ENCODE results near the gene CEND1.

Gene CEND1

GRCh38 chr11:777288-778255 lies 12.3 kb downstream of the CEND1 start, which contains the start of gene GATD1:
Gene GATD1, minus strand, starts transcription at chr11:777487. Its CDS starts 25 bp downstream, at chr11:777462.
- peak; percentile 57 for DNase-seq

DNA sequence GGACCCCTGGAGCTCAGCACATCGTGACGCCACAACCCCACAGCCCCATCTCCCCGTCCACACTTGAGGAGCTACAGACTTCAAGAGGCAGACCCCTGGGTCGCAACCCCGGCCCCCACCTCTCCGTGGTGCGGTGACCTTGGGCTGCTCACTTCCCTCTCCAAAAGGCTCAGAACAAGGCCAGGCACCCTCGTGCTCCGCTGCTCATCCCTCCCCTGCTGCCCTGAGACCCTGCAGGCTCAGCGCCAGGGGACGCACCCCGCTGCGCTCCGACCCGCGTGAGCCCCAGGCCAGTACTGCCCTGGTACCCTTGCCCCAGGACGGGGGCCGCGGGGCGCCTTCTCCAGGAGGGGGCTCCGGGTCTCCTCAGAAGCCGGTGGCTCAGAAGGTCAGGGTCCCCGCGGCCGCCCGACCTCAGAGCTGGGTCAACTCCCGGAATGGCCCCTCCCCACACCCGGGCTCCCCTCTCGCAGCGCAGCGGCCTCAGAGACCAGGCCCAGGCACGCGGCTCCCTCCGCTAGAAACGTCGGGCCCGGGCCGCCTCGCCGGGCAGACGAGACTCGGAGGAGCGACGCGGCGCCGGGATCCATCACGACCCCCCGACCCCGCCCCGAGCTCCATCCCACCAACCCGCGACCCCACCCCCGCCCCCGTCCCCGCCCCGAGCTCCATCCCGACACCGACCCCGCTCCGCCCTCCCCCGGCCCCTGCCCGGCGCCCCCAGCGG lies 13.2 kb downstream of the CEND1 start:
- DNase-seq, result peak; percentile 35

DNA sequence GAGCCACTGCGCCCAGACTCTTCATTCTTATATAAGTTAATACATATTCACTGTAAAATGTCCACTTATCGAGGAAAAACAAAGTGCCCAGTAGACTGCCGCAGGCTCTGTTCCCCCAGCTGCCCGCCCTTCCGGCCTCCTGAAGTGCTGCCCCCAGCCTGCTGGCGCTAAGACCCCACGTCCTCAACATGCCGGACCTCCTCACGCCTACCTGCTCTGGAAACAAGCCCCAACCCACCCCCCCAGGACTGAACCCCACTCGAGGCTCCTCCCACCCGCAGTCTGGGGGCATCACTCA lies 13.7 kb downstream of the CEND1 start:
- no peak for DNase-seq

DNA sequence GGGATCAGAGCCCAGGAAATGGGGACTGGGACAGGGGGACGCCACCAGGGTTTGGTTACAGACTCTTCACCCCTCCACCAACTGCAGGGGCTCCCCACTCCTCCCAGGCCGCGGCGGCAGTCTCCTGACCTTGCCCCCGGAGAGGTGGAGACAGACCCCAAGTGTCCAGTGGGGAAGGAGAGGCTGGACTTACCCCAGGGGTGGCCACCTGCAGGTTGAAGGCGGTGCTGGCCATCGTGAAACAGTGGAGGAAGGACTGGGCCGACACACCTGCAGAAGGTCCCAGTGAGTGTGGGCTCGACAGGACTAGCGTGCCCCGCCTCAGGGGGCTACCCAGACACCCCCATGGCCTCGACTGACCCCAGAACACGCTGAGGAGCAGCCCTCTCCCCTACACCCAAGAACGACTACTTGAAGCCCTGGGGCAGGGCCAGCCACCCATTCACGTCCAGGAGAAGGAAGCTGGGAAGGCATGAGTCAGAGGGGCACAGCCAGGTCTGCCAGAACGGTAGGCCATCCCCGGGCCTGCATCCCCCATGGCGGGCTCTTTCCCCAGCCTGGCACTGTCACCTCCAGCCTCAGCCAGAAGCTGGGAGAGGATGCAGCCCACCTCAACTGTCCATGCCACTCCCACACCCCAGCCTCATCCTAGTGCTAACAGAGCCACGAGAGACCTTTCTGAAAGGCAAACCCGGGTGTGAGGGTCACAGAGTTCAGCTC lies 14.9 kb downstream of the CEND1 start:
- no peak for DNase-seq

- no peak for DNase-seq
Observed at GRCh38 chr11:773830-774229, 16.1 kb downstream of the CEND1 start.

GRCh38 chr11:773425-773824 lies 16.5 kb downstream of the CEND1 start:
- DNase-seq, result no peak

GRCh38 chr11:772429-773390 lies 17.2 kb downstream of the CEND1 start:
- DNase-seq, result no peak

- DNase-seq, result no peak
Observed at GRCh38 chr11:771617-772204, 18.2 kb downstream of the CEND1 start.

DNA sequence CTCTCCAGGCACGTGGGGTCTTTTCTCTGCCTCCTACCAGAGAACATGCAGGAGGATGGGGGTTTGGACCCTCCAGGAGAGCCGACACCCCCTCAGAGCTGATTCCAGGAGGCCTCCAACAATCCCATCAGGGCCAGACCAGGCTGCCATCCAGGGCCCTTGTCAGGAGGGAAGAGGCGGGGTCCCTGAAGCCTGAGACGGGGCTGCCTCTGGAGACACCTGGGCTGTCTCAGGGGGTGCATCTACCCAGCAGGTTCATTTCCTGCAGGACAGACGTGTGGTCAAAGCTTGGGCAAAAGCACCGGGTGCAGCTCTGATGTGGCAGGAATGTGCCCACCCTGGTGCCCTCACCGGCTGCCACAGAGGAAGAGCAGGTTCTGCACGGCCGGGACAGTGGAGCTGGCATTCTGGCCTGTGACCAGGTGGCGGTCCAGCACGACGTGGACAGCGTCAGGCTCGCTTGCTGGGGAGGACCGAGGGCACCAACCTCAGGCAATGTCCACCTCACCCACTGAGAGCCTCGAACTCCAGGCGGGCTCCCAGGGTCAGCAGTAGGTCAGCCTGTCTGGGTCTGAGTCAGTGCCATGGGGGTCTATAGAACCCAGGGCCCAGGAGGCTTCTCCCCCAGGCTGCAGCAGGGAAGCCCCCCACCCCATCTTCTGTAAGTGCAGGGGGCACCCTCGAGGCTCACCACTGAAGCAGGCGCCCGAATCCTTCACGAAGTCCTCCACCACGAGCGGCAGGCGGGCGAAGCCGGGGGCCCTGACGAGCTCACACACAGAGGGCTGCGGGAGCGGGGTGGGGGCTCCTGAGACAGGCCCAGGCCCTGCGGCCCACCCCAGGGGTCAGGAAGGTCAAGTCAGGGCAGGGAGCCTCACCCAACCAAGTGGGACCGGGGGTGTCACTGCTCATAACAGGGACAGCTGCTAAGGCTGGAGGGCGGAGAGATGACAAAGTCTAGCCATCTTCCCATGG lies 19.0 kb downstream of the CEND1 start:
- DNase-seq, result no peak

DNA sequence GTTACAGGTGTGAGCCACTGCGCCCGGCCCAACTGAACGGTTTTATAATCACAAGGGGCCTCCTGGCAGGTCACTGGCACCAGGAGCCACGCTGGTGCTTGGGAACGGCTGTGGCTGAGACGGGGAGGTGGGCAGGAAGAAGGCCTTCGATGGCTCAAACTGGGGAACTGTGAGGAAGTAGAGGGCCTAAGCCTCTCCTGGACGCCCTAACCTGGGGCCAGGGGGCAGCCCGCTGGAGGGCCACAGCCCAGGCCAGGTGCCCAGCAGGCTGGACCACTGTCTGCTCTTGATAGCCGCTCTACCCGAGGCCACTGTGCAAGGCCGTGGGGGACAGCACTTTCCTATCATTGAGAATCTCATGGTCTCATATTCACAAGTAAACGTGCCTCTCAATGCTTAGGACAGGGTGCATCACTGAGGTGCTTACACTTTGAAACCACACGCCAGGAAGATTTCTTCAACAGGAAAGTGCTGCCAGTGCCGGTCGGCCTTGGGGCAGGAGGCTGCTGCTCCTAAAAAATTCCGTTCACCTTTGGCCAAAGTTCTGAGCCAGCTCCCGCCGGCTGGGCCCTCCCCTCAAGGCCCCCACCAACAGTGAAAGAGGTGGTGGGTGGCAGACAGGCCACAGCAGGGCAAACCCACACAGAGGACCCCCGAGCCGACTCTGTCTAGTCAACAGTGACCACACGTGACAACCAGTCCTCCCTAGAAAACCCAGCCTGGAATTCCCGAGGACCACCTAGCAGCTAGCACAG lies 19.8 kb downstream of the CEND1 start:
- DNase-seq, result no peak

DNA sequence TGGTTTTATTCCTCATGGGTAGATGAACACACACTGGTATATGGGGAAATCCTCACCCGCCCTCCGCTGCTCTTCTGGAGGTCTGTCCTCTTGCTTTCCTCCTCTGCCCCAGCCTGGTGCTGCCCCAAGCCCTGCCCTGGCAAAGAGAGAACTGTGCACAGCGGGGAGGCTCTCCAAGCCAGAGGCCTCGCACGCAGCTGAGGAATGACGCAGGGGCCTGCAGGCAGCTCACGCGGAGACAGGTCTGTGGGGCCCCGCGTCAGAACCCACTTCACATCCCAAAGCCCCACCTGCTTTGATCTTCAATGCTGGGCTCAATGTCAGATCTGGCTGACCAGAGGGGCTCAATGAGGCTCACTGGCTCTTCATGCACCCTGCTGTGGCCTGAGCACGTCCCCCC lies 22.7 kb downstream of the CEND1 start:
- no peak for DNase-seq

- no peak for DNase-seq
Observed at GRCh38 chr11:766936-767210, 23.0 kb downstream of the CEND1 start.

GRCh38 chr11:766106-766935 lies 23.6 kb downstream of the CEND1 start:
- DNase-seq, result no peak

GRCh38 chr11:765802-766091 lies 24.1 kb downstream of the CEND1 start:
- DNase-seq, result no peak

- peak; percentile 26 for DNase-seq
Observed at GRCh38 chr11:765025-765801, 24.7 kb downstream of the CEND1 start.

- DNase-seq, result peak; percentile 50
Observed at GRCh38 chr11:764322-765024, 25.4 kb downstream of the CEND1 start.

DNA sequence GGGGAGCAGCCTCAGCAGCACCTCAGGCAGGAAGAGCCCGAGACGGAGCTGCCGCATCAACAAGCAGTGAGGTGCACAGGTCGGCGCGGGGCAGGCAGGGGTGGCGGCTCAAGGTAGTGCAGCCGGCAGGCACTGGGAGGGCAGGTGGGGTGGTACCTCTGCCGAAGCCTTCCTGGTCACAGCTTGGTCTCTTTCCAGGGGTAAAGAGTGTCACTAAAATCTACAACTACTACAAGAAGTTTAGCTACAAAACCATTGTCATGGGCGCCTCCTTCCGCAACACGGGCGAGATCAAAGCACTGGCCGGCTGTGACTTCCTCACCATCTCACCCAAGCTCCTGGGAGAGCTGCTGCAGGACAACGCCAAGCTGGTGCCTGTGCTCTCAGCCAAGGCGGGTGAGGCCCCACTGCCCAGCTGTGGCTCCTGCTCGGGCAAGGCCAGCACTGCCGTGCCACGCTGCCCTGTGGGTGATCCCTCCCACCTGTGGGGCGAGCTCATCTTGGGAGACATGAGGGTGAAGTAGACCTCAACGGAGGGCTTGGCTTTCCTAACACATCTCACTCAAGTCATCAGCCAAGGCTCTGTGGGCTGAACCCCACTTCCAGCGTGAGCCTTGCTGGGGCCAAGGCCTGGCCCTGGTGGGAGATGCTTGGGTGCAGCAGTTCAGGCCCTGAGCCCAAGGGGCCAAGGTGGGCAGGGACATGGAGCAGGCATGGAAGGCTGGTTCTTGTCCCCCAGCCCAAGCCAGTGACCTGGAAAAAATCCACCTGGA lies 26.2 kb downstream of the CEND1 start:
- no peak for DNase-seq

Measured in NCI-H1694 treated with DMSO at 0.1 percent for 48 hours (cell line).